ENCODE results near the gene SPR. TPM values are rescaled to one million over a fixed set of nuclear protein-coding genes. Genes with fewer than 3 reads are reported as not detected.

Gene SPR
- polyA plus RNA-seq, 1 of the 3 experiments (the other 2 are of a cell fraction): 25.7 TPM

DNA sequence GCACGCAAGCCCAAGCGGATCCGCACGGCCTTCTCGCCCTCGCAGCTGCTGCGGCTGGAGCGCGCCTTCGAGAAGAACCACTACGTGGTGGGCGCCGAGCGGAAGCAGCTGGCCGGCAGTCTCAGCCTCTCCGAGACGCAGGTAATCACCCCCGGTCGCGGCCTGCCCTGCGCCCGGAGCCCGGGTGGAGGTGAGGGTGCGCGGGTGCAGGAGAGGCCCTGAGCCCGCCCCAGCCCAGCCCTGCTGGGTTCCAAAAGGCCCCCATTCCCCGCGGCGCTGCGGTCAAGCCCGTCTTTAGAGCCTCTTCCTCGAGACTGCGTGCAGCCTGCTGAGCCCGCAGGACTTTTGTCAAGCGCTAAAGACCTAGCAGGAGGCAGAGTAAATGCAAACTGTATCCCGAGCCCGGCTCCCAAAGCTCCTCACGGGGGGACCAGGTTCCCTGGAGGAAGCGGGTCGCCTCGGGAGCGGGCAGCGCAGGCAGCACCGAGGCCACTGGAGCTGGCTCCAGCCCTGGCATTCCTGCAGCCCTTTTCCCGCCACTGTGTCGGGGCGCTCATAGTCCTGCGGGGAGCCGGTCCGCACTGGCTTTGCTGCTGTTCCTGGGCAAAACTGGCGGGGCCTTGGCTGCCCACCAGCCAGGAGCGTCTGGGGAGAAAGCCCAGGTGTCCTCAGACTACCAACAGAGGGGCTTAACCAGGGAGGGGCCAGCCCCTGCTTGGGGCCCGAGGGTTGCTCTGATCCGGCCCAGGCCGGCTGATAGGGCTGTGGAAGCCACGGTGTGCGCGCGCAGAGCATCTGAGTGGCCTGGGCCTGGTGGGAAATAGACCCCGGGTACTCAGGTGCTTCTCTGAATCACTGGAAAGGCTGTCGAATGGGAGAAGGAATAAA is 37.4 kb downstream of the SPR start:
- Histone ChIP-seq H2AFZ (ENCODE audit: low read depth) (no peak overlapping the region), H3K4me2 (no peak overlapping the region; the same call in 1 of the 2 replicates), H4K20me1 (ENCODE audit: insufficient read depth) (peaks cover 7% of the 10 kb centered on the region), H3K27ac (ENCODE audit: low read depth in 2 of 2, low read length in 1 of 2) (no peak overlapping the region), H3K79me2 (ENCODE audit: insufficient read depth) (no peaks in the 10 kb centered on the region), H3K9ac (no peak overlapping the region), H3F3A (replicated peaks; ENCODE audit: insufficient read depth) (no peaks in the 10 kb centered on the region), H3K4me3 (ENCODE audit: low read depth in 2 of 2, low read length in 1 of 2) (no peak overlapping the region), H3K4me1 (ENCODE audit: control insufficient read depth in 1 of 2, insufficient read depth in 2 of 2, low read depth in 1 of 2, low read length in 1 of 2) (peaks cover 3 to 7% of the 10 kb centered on the region in 2 experiments; a peak in 2 of 4 replicates), H3K36me3 (replicated peaks in 1 of 2; ENCODE audit: control insufficient read depth in 1 of 2, insufficient read depth in 2 of 2, low read length in 1 of 2) (no peaks in the 10 kb centered on the region), H3K9me2 (no peaks in the 10 kb centered on the region), H3K9me3 (no peaks in the 10 kb centered on the region), H3K27me3 (ENCODE audit: insufficient read depth) (peaks cover 98% of the 10 kb centered on the region)
- CTCF ChIA-PET: interaction anchor here (1.3 to 8.6 kb wide), 7 partner anchors 9 to 288 kb away, joined by 3 to 53 read pairs (median 8); partner anchors contain the start of gene SPR
- POLR2A ChIA-PET: no interaction called here
- TF ChIP-seq EZH2phosphoT487 (IDR thresholded peaks at IDR 0.05; ENCODE audit: borderline replicate concordance, low read depth) (peak; percentile 82; the same call in 1 of the 2 replicates), FOXJ3 (CRISPR knock-in tag; IDR thresholded peaks at IDR 0.05) (no peak)
- DNase-seq: peak; percentile 60
- 12% methylated on average over 32 of the region's 61 CpGs for WGBS (ENCODE audit: low lambda C conversion rate)

DNA sequence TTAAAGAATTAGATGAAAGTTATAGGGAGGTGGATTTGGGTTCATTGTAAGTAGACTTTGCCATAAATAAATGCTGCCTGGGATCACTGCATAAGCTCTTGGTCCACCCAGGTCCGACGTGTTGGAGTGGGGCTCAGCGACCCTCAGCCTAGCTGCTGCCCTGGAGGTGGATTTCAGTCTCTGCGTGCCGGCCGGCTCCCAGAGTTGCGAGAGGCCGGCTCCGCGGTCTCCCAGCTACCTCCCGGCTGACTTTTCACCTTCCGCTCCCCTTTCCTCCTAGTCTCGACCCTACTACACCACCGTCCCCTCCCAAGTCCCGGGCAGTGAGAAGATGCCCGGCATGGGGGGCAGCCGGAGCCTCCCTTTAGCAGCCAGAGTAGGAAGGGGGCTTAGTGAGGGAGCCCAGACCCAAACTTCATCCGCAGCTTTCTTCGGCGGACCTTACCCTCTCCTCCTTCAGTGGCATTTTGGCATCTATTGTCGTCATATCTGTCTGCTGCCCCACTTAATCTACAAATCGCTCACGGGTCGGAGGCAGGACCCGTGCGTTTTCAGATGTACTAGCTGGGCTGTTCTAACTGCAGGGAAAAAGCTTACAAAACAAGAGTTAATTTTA is 38.2 kb downstream of the SPR start:
- no peaks in the 10 kb centered on the region; a peak in 1 of 4 replicates for H3K4me1 ChIP-seq (ENCODE audit: control insufficient read depth in 1 of 2, insufficient read depth in 2 of 2, low read depth in 1 of 2, low read length in 1 of 2)
- 0 out of 2 replicates have a peak, but pooled peaks cover 3% of the 10 kb centered on the region for H4K20me1 ChIP-seq (ENCODE audit: insufficient read depth)
- no peak overlapping the region for H2AFZ ChIP-seq (ENCODE audit: low read depth)
- H3K36me3 ChIP-seq (replicated peaks in 1 of 2; ENCODE audit: control insufficient read depth in 1 of 2, insufficient read depth in 2 of 2, low read length in 1 of 2): no peaks in the 10 kb centered on the region
- no peak overlapping the region for H3K9ac ChIP-seq
- WGBS (ENCODE audit: low lambda C conversion rate): 14% methylated on average over 24 of the region's 26 CpGs
- H3K9me2 ChIP-seq: no peaks in the 10 kb centered on the region
- no peak overlapping the region for H3K27ac ChIP-seq (ENCODE audit: low read depth in 2 of 2, low read length in 1 of 2)
- peaks cover 90% of the 10 kb centered on the region for H3K27me3 ChIP-seq (ENCODE audit: insufficient read depth)
- peak; percentile 51 for DNase-seq
- POLR2A ChIA-PET: no interaction called here
- H3K4me2 ChIP-seq: no peak overlapping the region
- CTCF ChIA-PET: interaction anchor here (0.9 to 8.6 kb wide), 10 partner anchors 10 to 252 kb away, joined by 3 to 53 read pairs (median 6); no protein-coding TSS in a partner anchor
- no peak overlapping the region for H3K4me3 ChIP-seq (ENCODE audit: low read depth in 2 of 2, low read length in 1 of 2)
- H3K9me3 ChIP-seq: no peaks in the 10 kb centered on the region
- H3K79me2 ChIP-seq (ENCODE audit: insufficient read depth): no peaks in the 10 kb centered on the region
- TF ChIP-seq, protein P1, sequence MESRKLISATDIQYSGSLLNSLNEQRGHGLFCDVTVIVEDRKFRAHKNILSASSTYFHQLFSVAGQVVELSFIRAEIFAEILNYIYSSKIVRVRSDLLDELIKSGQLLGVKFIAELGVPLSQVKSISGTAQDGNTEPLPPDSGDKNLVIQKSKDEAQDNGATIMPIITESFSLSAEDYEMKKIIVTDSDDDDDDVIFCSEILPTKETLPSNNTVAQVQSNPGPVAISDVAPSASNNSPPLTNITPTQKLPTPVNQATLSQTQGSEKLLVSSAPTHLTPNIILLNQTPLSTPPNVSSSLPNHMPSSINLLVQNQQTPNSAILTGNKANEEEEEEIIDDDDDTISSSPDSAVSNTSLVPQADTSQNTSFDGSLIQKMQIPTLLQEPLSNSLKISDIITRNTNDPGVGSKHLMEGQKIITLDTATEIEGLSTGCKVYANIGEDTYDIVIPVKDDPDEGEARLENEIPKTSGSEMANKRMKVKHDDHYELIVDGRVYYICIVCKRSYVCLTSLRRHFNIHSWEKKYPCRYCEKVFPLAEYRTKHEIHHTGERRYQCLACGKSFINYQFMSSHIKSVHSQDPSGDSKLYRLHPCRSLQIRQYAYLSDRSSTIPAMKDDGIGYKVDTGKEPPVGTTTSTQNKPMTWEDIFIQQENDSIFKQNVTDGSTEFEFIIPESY (IDR thresholded peaks at IDR 0.05; ENCODE audit: borderline replicate concordance, low read depth): no peak
- TF ChIP-seq TAF1 (IDR thresholded peaks at IDR 0.05; ENCODE audit: borderline replicate concordance, low read depth, low read length) (no peak), RAD21 (IDR thresholded peaks at IDR 0.05; ENCODE audit: low read length) (no peak), TCF12 (IDR thresholded peaks at IDR 0.05) (no peak), FOSL2 (IDR thresholded peaks at IDR 0.05; ENCODE audit: borderline replicate concordance, low read depth) (no peak), NRF1 (IDR thresholded peaks at IDR 0.05; ENCODE audit: low read depth, low read length) (no peak), NFIC (IDR thresholded peaks at IDR 0.05; ENCODE audit: borderline replicate concordance) (no peak), GABPA (IDR thresholded peaks at IDR 0.05; ENCODE audit: low read depth) (no peak), EP300 (IDR thresholded peaks at IDR 0.05; ENCODE audit: borderline replicate concordance in 1 of 2, low read depth in 1 of 2, low read length in 1 of 2) (no peak), POLR2AphosphoS5 (IDR thresholded peaks at IDR 0.05; ENCODE audit: low read depth, low read length) (no peak), GATA2 (CRISPR knock-in tag; IDR thresholded peaks at IDR 0.05) (no peak), FOXJ3 (CRISPR knock-in tag; IDR thresholded peaks at IDR 0.05) (no peak), RFX5 (IDR thresholded peaks at IDR 0.05; ENCODE audit: low read length) (no peak), MEF2A (IDR thresholded peaks at IDR 0.05; ENCODE audit: borderline replicate concordance, low read depth) (no peak)
- TF ChIP-seq, protein P2, sequence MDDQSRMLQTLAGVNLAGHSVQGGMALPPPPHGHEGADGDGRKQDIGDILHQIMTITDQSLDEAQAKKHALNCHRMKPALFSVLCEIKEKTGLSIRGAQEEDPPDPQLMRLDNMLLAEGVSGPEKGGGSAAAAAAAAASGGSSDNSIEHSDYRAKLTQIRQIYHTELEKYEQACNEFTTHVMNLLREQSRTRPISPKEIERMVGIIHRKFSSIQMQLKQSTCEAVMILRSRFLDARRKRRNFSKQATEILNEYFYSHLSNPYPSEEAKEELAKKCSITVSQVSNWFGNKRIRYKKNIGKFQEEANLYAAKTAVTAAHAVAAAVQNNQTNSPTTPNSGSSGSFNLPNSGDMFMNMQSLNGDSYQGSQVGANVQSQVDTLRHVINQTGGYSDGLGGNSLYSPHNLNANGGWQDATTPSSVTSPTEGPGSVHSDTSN (IDR thresholded peaks at IDR 0.05): no peak
- H3F3A ChIP-seq (replicated peaks; ENCODE audit: insufficient read depth): no peaks in the 10 kb centered on the region
